ENCODE data around the gene PREP. TPM values are rescaled to one million over a fixed set of nuclear protein-coding genes. Genes with fewer than 3 reads are reported as not detected.

PREP gene
- polyA plus RNA-seq, 1 of the 3 experiments (the other 2 are of a cell fraction), result 20.9 TPM

GRCh38 chr6:105398859-105399258 is 4.0 kb downstream of the PREP start:
- H3K9ac ChIP-seq, result no peak overlapping the region
- no peak overlapping the region for H3K4me3 ChIP-seq (ENCODE audit: low read depth in 2 of 2, low read length in 1 of 2)
- no peak overlapping the region for H3K4me2 ChIP-seq
- peaks cover 7% of the 10 kb centered on the region for H3F3A ChIP-seq (replicated peaks; ENCODE audit: insufficient read depth)
- CTCF ChIA-PET, result interaction anchor here (1.1 to 6.7 kb wide), 3 partner anchors 13 to 311 kb away, joined by 3 to 58 read pairs (median 6); no protein-coding TSS in a partner anchor
- H3K4me1 ChIP-seq (ENCODE audit: control insufficient read depth in 1 of 2, insufficient read depth in 2 of 2, low read depth in 1 of 2, low read length in 1 of 2), result peaks cover 0 to 23% of the 10 kb centered on the region in 2 experiments; a peak in 2 of 4 replicates
- 98% methylated on average over 5 of the region's 5 CpGs for WGBS (ENCODE audit: low lambda C conversion rate)
- peaks cover 31% of the 10 kb centered on the region for H4K20me1 ChIP-seq (ENCODE audit: insufficient read depth)
- H3K79me2 ChIP-seq (ENCODE audit: insufficient read depth), result peaks cover 60% of the 10 kb centered on the region
- H3K27ac ChIP-seq (ENCODE audit: low read depth in 2 of 2, low read length in 1 of 2), result no peak overlapping the region
- TF ChIP-seq RAD21 (IDR thresholded peaks at IDR 0.05; ENCODE audit: low read length) (no peak), NFIC (IDR thresholded peaks at IDR 0.05; ENCODE audit: borderline replicate concordance) (no peak)
- H2AFZ ChIP-seq (ENCODE audit: low read depth), result no peak overlapping the region
- no peaks in the 10 kb centered on the region for H3K9me3 ChIP-seq
- POLR2A ChIA-PET, result interaction anchor here (0.7 kb wide), 1 partner anchor 606 kb away, joined by 6 read pairs; no protein-coding TSS in a partner anchor
- no peak for DNase-seq
- peaks cover 11 to 24% of the 10 kb centered on the region in 2 experiments for H3K36me3 ChIP-seq (replicated peaks in 1 of 2; ENCODE audit: control insufficient read depth in 1 of 2, insufficient read depth in 2 of 2, low read length in 1 of 2)
- H3K27me3 ChIP-seq (ENCODE audit: insufficient read depth), result no peaks in the 10 kb centered on the region
- H3K9me2 ChIP-seq, result no peaks in the 10 kb centered on the region

GRCh38 chr6:105397987-105398386 is 4.9 kb downstream of the PREP start:
- Histone ChIP-seq H3K4me1 (ENCODE audit: control insufficient read depth in 1 of 2, insufficient read depth in 2 of 2, low read depth in 1 of 2, low read length in 1 of 2) (peaks cover 0 to 21% of the 10 kb centered on the region in 2 experiments; a peak in 2 of 4 replicates), H3K4me2 (no peak overlapping the region), H3K9me2 (no peaks in the 10 kb centered on the region), H3K4me3 (ENCODE audit: low read depth in 2 of 2, low read length in 1 of 2) (no peak overlapping the region), H3K9me3 (no peaks in the 10 kb centered on the region), H2AFZ (ENCODE audit: low read depth) (no peak overlapping the region), H3K79me2 (ENCODE audit: insufficient read depth) (peaks cover 62% of the 10 kb centered on the region), H3K9ac (no peak overlapping the region), H3K27me3 (ENCODE audit: insufficient read depth) (no peaks in the 10 kb centered on the region), H3K27ac (ENCODE audit: low read depth in 2 of 2, low read length in 1 of 2) (no peak overlapping the region; a peak in 1 of 4 replicates), H4K20me1 (ENCODE audit: insufficient read depth) (peaks cover 31% of the 10 kb centered on the region), H3F3A (replicated peaks; ENCODE audit: insufficient read depth) (no peaks in the 10 kb centered on the region), H3K36me3 (replicated peaks in 1 of 2; ENCODE audit: control insufficient read depth in 1 of 2, insufficient read depth in 2 of 2, low read length in 1 of 2) (peaks cover 17 to 24% of the 10 kb centered on the region in 2 experiments)
- ChIA-PET POLR2A (no interaction called here), CTCF (interaction anchor here (0.9 to 6.7 kb wide), 8 partner anchors 9 to 321 kb away, joined by 3 to 58 read pairs (median 4); no protein-coding TSS in a partner anchor)
- WGBS (ENCODE audit: low lambda C conversion rate), result 79% methylated on average over 6 of the region's 6 CpGs
- no peak for DNase-seq
- TF ChIP-seq FOSL2 (IDR thresholded peaks at IDR 0.05; ENCODE audit: borderline replicate concordance, low read depth) (no peak), POLR2AphosphoS5 (IDR thresholded peaks at IDR 0.05; ENCODE audit: low read depth, low read length) (no peak), GATA2 (CRISPR knock-in tag; IDR thresholded peaks at IDR 0.05) (no peak)

GRCh38 chr6:105391705-105392104 is 11.2 kb downstream of the PREP start:
- no peaks in the 10 kb centered on the region for H3K27me3 ChIP-seq (ENCODE audit: insufficient read depth)
- CTCF ChIA-PET, result interaction anchor here (1.0 to 3.0 kb wide), 5 partner anchors 11 to 314 kb away, joined by 3 to 12 read pairs (median 5); partner anchors contain the start of gene PREP
- no peak overlapping the region for H3K4me3 ChIP-seq (ENCODE audit: low read depth in 2 of 2, low read length in 1 of 2)
- H3K9ac ChIP-seq, result no peak overlapping the region
- peaks cover 0 to 6% of the 10 kb centered on the region in 2 experiments; a peak in 1 of 4 replicates for H3K4me1 ChIP-seq (ENCODE audit: control insufficient read depth in 1 of 2, insufficient read depth in 2 of 2, low read depth in 1 of 2, low read length in 1 of 2)
- no peak for DNase-seq
- no peaks in the 10 kb centered on the region for H3F3A ChIP-seq (replicated peaks; ENCODE audit: insufficient read depth)
- no peak overlapping the region for H3K27ac ChIP-seq (ENCODE audit: low read depth in 2 of 2, low read length in 1 of 2)
- no peaks in the 10 kb centered on the region for H3K9me2 ChIP-seq
- peaks cover 11% of the 10 kb centered on the region; the same call in 1 of the 2 replicates for H3K79me2 ChIP-seq (ENCODE audit: insufficient read depth)
- H2AFZ ChIP-seq (ENCODE audit: low read depth), result no peak overlapping the region
- POLR2A ChIA-PET, result no interaction called here
- WGBS (ENCODE audit: low lambda C conversion rate), result 97% methylated on average over 6 of the region's 6 CpGs
- H4K20me1 ChIP-seq (ENCODE audit: insufficient read depth), result no peaks in the 10 kb centered on the region
- no peak overlapping the region for H3K4me2 ChIP-seq
- no peak for TF ChIP-seq USF2 (IDR thresholded peaks at IDR 0.05; ENCODE audit: borderline replicate concordance, low read depth, low read length)
- TF ChIP-seq ELF1 (IDR thresholded peaks at IDR 0.05), result no peak
- no peaks in the 10 kb centered on the region for H3K9me3 ChIP-seq
- H3K36me3 ChIP-seq (replicated peaks in 1 of 2; ENCODE audit: control insufficient read depth in 1 of 2, insufficient read depth in 2 of 2, low read length in 1 of 2), result peaks cover 19 to 28% of the 10 kb centered on the region in 2 experiments

Measured in SK-N-SH (cell line).